Heart left ventricle (tissue), 13 donors: ENCODE data around the gene CFAP77.

Source experiments
- CTCF ChIP-seq, 12 donors: fragments of 200-600 bp; sonication (generic) in 4 of 12; IDR thresholded peaks; one replicate each; pipeline versions ENCODE4 v1.5.0 to v1.8.0; 2018 to 2022; ENCODE audit warnings: antibody characterized with exemption in 12 of 12, mild to moderate bottlenecking in 5 of 12
- POLR2A ChIP-seq, 2 donors: fragments of 450-650 bp; IDR thresholded peaks; one replicate each; pipeline ENCODE4 v1.6.1; 2017; ENCODE audit warnings: antibody characterized with exemption in 2 of 2, mild to moderate bottlenecking in 2 of 2, moderate library complexity in 2 of 2
- donor health status: ischemic (EF 13 %, LVEDD 7.1; RV severe dilation, severe dysfunction).
- donor health status: DM: no; HTN: yes; CAD: no.
- donor health status: DM: no; HTN: no; CAD: no.
- donor health status: ischemic (EF 25% LVEDD 6.9; RV normal size, moderate dysfunction).
- donor health status: ischemic (EF 25% LVEDD 5.7; RV mildly dilated, moderate dysfunction).
- donor health status: ischemic (EF 35%, LVEDD 5.7; RV mildly dilated, moderate dysfunction).
- donor health status: nonischemic (EF 11% LVEDD 7.7; RV severe dilation, severe dysfunction).
- donor health status: DM: yes; HTN: yes; CAD: no.
- donor health status: PGD.
- donor health status: ischemic (EF 29% LVEDD 5.4; RV normal size, mild dysfunction).
- donor health status: nonischemic (EF 23%, LVEDD 6.1; RV moderate dilation, normal function).

GRCh38 chr9:132439153-132439552, 29.1 kb downstream of the CFAP77 start:
- TF ChIP-seq CTCF (IDR thresholded peaks at IDR 0.05) (no peak), POLR2A (IDR thresholded peaks at IDR 0.05) (no peak)
